Erythroblast (primary cell): ENCODE results near the gene TAAR5.

ENCODE experiments used
- GATA1 ChIP-seq: IDR thresholded peaks from 2 replicates; pipeline ENCODE4 v1.6.1; 2011; ENCODE audit warnings: low read depth, mild to moderate bottlenecking, control low read depth, low read length, moderate library complexity
- POLR2A ChIP-seq: IDR thresholded peaks from 2 replicates; pipeline ENCODE4 v1.6.1; 2011; ENCODE audit warnings: mild to moderate bottlenecking, low read length

- no peak for TF ChIP-seq POLR2A
- TF ChIP-seq GATA1, result no peak
These were observed 8.9 kb upstream of the TAAR5 start for GRCh38 chr6:132598473-132598872.
